Effector memory CD8-positive, alpha-beta T cell (primary cell): Measurements from ENCODE around the gene RAB31.

Source experiments
- ATAC-seq: fragments of 150-1000 bp; cut with Tn5 transposase; replicated peaks from 2 replicates; pipeline ENCODE4 v1.10.0; 2021; ENCODE audit warnings: mild to moderate bottlenecking, moderate library complexity
- DNase-seq, 3 experiments: peaks; one replicate each; pipeline ENCODE4 v3.0.0; 2021
- H3K27ac Mint-ChIP-seq, 2 donors: one replicate each; pipeline ENCODE4 v1.8.0; 2022; ENCODE audit warnings: mild to moderate bottlenecking in 2 of 2, mixed read lengths in 2 of 2, moderate library complexity in 2 of 2
- H3K27me3 Mint-ChIP-seq, 2 donors: one replicate each; pipeline ENCODE4 v1.8.0; 2022; ENCODE audit warnings: mixed read lengths in 2 of 2
- H3K36me3 Mint-ChIP-seq: one replicate; pipeline ENCODE4 v1.8.0; 2022; ENCODE audit warnings: mild to moderate bottlenecking, moderate library complexity, mixed read lengths; ENCODE audit not compliant: insufficient read depth
- H3K4me1 Mint-ChIP-seq, 2 donors: one replicate each; pipeline ENCODE4 v1.8.0; 2022; ENCODE audit warnings: low read depth in 2 of 2, mixed read lengths in 2 of 2
- H3K4me3 Mint-ChIP-seq, 2 donors: one replicate each; pipeline ENCODE4 v1.8.0; 2022; ENCODE audit warnings: mild to moderate bottlenecking in 2 of 2, mixed read lengths in 2 of 2, moderate library complexity in 2 of 2
- H3K9me3 Mint-ChIP-seq, 2 donors: one replicate each; pipeline ENCODE4 v1.8.0; 2022; ENCODE audit warnings: mixed read lengths in 2 of 2

Gene RAB31

GRCh38 chr18:9810994-9811705, 103.0 kb downstream of the RAB31 start:
- Mint-ChIP-seq H3K9me3 (no peaks in the 10 kb centered on the region), H3K36me3 (no peaks in the 10 kb centered on the region), H3K27me3 (peaks cover 7 to 20% of the 10 kb centered on the region in 2 donors), H3K27ac (no peak overlapping the region), H3K4me3 (no peak overlapping the region), H3K4me1 (no peaks in the 10 kb centered on the region)
- DNase-seq (no peak), ATAC-seq (no peak)

- no peak overlapping the region for H3K4me3 Mint-ChIP-seq
- H3K27me3 Mint-ChIP-seq, result peaks cover 7 to 15% of the 10 kb centered on the region in 2 donors
- H3K27ac Mint-ChIP-seq, result no peak overlapping the region
- H3K4me1 Mint-ChIP-seq, result no peaks in the 10 kb centered on the region
- H3K36me3 Mint-ChIP-seq, result no peaks in the 10 kb centered on the region
- no peak for DNase-seq
- no peak for ATAC-seq
- no peaks in the 10 kb centered on the region for H3K9me3 Mint-ChIP-seq
These were observed 103.9 kb downstream of the RAB31 start for GRCh38 chr18:9811978-9812377.

DNA sequence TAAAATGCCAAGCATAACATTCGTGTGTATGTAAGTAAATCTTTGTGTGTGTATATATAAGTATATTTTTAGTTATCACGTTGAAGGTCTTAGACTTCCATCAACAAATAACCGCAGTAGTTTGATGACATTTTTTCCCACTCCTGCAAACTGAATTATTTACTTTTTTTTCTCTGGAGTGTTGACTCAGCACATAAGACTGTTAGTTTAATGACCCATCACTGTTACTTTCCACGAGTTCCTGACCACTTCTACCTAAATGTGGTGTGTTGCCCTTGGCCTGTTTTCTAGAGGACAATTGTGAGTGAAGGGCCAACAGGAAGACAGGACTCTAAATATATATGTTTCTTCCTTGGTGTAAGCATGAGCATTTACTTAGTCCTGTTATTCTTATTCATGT, 106.3 kb downstream of the RAB31 start:
- no peak for DNase-seq
- Mint-ChIP-seq H3K9me3 (no peaks in the 10 kb centered on the region), H3K36me3 (no peaks in the 10 kb centered on the region), H3K27me3 (peaks cover 19 to 35% of the 10 kb centered on the region in 2 donors), H3K4me1 (no peaks in the 10 kb centered on the region), H3K27ac (no peak overlapping the region), H3K4me3 (no peak overlapping the region)
- no peak for ATAC-seq

- Mint-ChIP-seq H3K9me3 (no peaks in the 10 kb centered on the region), H3K4me1 (no peaks in the 10 kb centered on the region), H3K27me3 (peaks cover 22 to 35% of the 10 kb centered on the region in 2 donors), H3K36me3 (no peaks in the 10 kb centered on the region), H3K4me3 (no peak overlapping the region), H3K27ac (no peak overlapping the region)
- ATAC-seq, result no peak
- no peak for DNase-seq
These were observed 109.2 kb downstream of the RAB31 start for GRCh38 chr18:9817286-9817685.

GRCh38 chr18:9817725-9818422, 109.8 kb downstream of the RAB31 start:
- Mint-ChIP-seq H3K4me1 (no peaks in the 10 kb centered on the region), H3K27me3 (peaks cover 21 to 33% of the 10 kb centered on the region in 2 donors), H3K27ac (no peak overlapping the region), H3K4me3 (no peak overlapping the region), H3K36me3 (no peaks in the 10 kb centered on the region), H3K9me3 (no peaks in the 10 kb centered on the region)
- ATAC-seq (no peak), DNase-seq (no peak)

DNA sequence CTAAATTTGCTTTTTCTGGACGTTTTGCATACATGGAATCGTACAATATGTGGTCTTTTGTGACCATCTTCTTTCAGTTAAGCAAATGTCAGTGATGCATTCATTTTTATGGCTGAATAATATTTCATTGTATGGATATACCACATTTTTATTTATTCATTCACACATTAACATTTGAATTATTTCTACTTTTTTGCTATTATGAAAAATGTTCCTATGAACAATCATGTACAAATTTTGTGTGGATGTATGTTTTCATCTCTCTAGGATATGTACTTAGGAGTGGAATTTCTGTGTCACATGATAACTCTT, 110.3 kb downstream of the RAB31 start:
- H3K4me3 Mint-ChIP-seq, result no peak overlapping the region
- H3K36me3 Mint-ChIP-seq, result no peaks in the 10 kb centered on the region
- H3K4me1 Mint-ChIP-seq, result no peaks in the 10 kb centered on the region
- DNase-seq (no peak), ATAC-seq (no peak)
- H3K9me3 Mint-ChIP-seq, result no peaks in the 10 kb centered on the region
- peaks cover 16 to 28% of the 10 kb centered on the region in 2 donors for H3K27me3 Mint-ChIP-seq
- H3K27ac Mint-ChIP-seq, result no peak overlapping the region

DNA sequence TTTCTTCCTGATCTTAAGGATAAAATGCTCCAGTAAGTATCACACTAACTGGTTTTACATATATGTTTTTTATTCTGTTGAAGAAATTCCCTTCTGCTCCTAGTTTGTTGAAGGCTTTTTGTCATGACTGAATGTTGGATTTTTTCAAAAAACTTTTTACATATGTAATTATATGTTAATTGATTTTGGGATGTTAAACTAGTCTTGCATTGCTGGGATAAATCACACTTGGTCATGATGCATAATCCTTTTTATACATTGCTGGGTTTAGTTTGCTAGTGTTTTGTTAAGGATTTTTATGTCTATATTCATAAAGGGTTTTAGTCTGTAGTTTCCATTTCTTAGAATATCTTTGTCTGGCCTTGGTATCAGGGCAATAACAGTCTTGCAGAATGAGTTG, 112.0 kb downstream of the RAB31 start:
- H3K4me1 Mint-ChIP-seq, result no peaks in the 10 kb centered on the region
- H3K27ac Mint-ChIP-seq, result no peak overlapping the region
- ATAC-seq, result no peak
- DNase-seq, result no peak
- H3K9me3 Mint-ChIP-seq, result no peaks in the 10 kb centered on the region
- no peak overlapping the region for H3K4me3 Mint-ChIP-seq
- H3K36me3 Mint-ChIP-seq, result no peaks in the 10 kb centered on the region
- H3K27me3 Mint-ChIP-seq, result peaks cover 15 to 27% of the 10 kb centered on the region in 2 donors

DNA sequence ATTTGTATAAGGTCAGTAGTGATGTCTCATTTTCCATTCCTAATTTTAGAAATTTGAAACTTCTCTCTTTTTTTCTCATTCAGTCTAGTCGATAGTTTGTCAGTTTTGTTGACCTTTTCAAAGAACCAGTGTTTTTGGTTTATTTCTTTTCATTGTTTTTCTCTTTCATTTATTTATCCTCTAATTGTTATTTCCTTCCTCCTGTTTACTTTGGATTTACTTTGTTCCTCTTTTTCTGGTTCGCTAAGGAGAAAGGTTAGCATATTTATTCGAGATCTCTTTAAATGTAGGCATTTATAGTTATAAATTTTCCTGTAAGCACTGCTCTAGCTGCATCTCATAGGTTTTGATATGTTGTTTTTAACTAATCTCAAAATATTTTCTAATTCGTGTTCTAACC, 112.6 kb downstream of the RAB31 start:
- H3K4me1 Mint-ChIP-seq, result no peaks in the 10 kb centered on the region
- peaks cover 15 to 27% of the 10 kb centered on the region in 2 donors for H3K27me3 Mint-ChIP-seq
- DNase-seq (no peak), ATAC-seq (no peak)
- no peaks in the 10 kb centered on the region for H3K36me3 Mint-ChIP-seq
- H3K27ac Mint-ChIP-seq, result no peak overlapping the region
- no peaks in the 10 kb centered on the region for H3K9me3 Mint-ChIP-seq
- no peak overlapping the region for H3K4me3 Mint-ChIP-seq

DNA sequence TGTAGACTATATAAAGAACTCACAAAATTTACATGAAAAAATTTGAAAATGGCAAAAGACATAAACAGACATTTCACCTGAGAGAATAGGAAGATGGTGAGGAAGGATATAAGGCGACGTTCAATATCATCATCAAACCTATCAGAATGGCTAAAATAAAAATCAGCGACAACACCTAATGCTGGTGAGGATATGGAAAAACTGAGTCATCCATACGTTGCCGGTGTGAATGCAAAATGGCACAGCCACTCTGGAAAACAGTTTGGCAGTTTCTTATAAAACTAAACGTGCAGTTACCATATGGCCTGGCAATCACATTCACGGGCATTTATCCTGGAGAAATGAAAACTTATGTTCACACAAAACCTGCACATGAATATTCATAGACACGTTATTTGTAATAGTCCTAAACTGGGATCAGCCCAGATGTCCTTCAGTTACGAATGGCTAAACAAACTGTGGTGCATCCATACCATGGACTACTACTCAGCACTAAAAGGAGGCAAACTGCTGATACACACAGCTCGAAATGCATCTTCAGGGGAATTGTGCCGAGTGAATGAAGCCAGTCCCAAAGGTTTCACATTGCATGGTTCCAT, 114.6 kb downstream of the RAB31 start:
- Mint-ChIP-seq H3K36me3 (no peaks in the 10 kb centered on the region), H3K27ac (no peak overlapping the region), H3K9me3 (no peaks in the 10 kb centered on the region), H3K27me3 (peaks cover 16 to 17% of the 10 kb centered on the region in 2 donors), H3K4me1 (no peaks in the 10 kb centered on the region), H3K4me3 (no peak overlapping the region)
- DNase-seq, result no peak
- ATAC-seq, result no peak

GRCh38 chr18:9823805-9824473, 115.8 kb downstream of the RAB31 start:
- no peak for ATAC-seq
- H3K27ac Mint-ChIP-seq, result no peak overlapping the region
- H3K27me3 Mint-ChIP-seq, result peaks cover 5 to 13% of the 10 kb centered on the region in 2 donors
- H3K36me3 Mint-ChIP-seq, result no peaks in the 10 kb centered on the region
- DNase-seq, result no peak
- no peaks in the 10 kb centered on the region for H3K9me3 Mint-ChIP-seq
- no peak overlapping the region for H3K4me3 Mint-ChIP-seq
- H3K4me1 Mint-ChIP-seq, result no peaks in the 10 kb centered on the region

DNA sequence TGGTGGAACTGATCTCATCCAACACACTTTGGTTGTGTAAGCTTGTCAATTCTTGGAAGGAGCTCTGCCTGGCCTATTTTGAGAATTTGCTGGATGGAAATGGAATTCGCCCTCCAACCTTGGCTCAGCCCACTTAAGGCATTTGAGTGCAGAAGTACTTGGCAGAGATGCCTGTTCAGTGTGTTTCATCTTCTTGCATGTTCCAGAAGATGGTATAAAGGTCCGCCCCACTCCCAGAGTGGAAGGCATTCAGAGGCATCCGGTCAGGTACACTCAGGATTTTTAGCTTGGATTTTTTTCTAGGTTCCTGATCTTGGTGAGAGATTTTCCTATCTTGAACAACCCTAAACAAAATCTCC, 116.4 kb downstream of the RAB31 start:
- no peaks in the 10 kb centered on the region for H3K36me3 Mint-ChIP-seq
- DNase-seq (no peak), ATAC-seq (no peak)
- H3K9me3 Mint-ChIP-seq, result no peaks in the 10 kb centered on the region
- no peaks in the 10 kb centered on the region for H3K4me1 Mint-ChIP-seq
- H3K27me3 Mint-ChIP-seq, result peaks cover 0 to 8% of the 10 kb centered on the region in 2 donors
- no peak overlapping the region for H3K4me3 Mint-ChIP-seq
- no peak overlapping the region for H3K27ac Mint-ChIP-seq

GRCh38 chr18:9824952-9825371, 116.9 kb downstream of the RAB31 start:
- Mint-ChIP-seq H3K4me1 (no peaks in the 10 kb centered on the region), H3K9me3 (no peaks in the 10 kb centered on the region), H3K27ac (no peak overlapping the region), H3K27me3 (peaks cover 0 to 5% of the 10 kb centered on the region in 2 donors), H3K4me3 (no peak overlapping the region), H3K36me3 (no peaks in the 10 kb centered on the region)
- DNase-seq, result no peak
- ATAC-seq, result no peak

DNA sequence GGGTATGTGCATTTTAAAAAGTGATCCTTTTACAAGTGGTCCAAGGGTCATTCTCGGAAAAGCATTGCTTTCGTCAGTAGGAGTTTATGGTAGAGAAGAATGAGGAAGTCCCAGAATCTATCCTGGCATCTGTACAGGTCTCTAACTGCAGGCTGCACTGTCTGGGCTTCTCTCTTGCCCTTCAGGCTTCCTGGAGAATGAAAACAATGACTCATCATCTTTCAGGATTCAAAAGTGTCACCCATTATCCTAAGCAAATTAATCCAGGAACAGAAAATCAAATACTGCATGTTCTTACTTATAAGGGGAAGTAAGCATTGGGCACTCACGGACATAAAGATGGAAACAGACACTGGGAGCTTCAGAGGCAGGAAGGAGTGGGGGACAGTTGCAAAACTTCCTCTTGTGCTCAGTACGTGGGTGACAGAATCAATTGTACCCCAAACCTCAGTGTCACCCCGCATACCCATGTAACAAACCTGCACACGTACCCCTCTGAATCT, 117.5 kb downstream of the RAB31 start:
- H3K27ac Mint-ChIP-seq, result no peak overlapping the region

More for the DNA sequence above, 117.5 kb downstream of the RAB31 start:
- DNase-seq (no peak), ATAC-seq (no peak)
- H3K4me3 Mint-ChIP-seq, result no peak overlapping the region
- H3K4me1 Mint-ChIP-seq, result no peaks in the 10 kb centered on the region
- H3K9me3 Mint-ChIP-seq, result no peaks in the 10 kb centered on the region
- H3K27me3 Mint-ChIP-seq, result peaks cover 0 to 5% of the 10 kb centered on the region in 2 donors
- no peaks in the 10 kb centered on the region for H3K36me3 Mint-ChIP-seq
